Right cardiac atrium (tissue), 5 donors: ENCODE data around the gene ATP7B. TPM values are rescaled to one million over a fixed set of nuclear protein-coding genes. Genes with fewer than 3 reads are reported as not detected.

Experiments
- ATAC-seq, 2 donors: fragments of 200-7000 bp; cut with Tn5 transposase; one replicate each; pipeline versions ENCODE4 v1.8.0 to v1.9.1; 2020; ENCODE audit warnings: moderate library complexity in 2 of 2, mild to moderate bottlenecking in 1 of 2
- DNase-seq, 3 donors: peaks; one replicate each; pipeline ENCODE4 v3.0.0-alpha.2; 2020
- H3K27ac ChIP-seq: one replicate; pipeline ENCODE4 v1.5.1; 2013; ENCODE audit warnings: mild to moderate bottlenecking, low read length, control low read depth, moderate library complexity
- H3K27me3 ChIP-seq: one replicate; pipeline ENCODE4 v1.6.1; 2013; ENCODE audit not compliant: control insufficient read depth, insufficient read depth
- H3K4me1 ChIP-seq: one replicate; pipeline ENCODE4 v1.6.1; 2013; ENCODE audit warnings: low read length; ENCODE audit not compliant: control insufficient read depth, insufficient read depth
- H3K4me3 ChIP-seq: one replicate; pipeline ENCODE4 v1.5.1; 2013; ENCODE audit warnings: low read length, control low read depth
- H3K9me3 ChIP-seq: one replicate; pipeline ENCODE4 v1.6.1; 2013; ENCODE audit warnings: low read length; ENCODE audit not compliant: control insufficient read depth
- WGBS: extraction: QIAGEN DNeasy Blood & Tissue Kit; methylation state at CpG from one replicate; pipeline ENCODE4 v1.1.7; 2013; 5-methylcytosine and 5-hydroxymethylcytosine counted together
- intact Hi-C, 4 donors: fragments of 100-400 bp; cut with DNase I; formaldehyde crosslinking; loops; one replicate each; pipeline versions ENCODE4 v1.11.0 to v1.14.0; 2022 to 2023
- polyA plus RNA-seq: library from polyadenylated mRNA; stranded (reverse); fragments of 200-250 nt; gene quantifications from one replicate; pipeline ENCODE4 v1.2.3, GENCODE V29; 2013
- total RNA-seq, 4 donors: library from RNA; stranded (reverse); fragmentation: NEBNext Ultra II Directional; extraction: Animal tissue kit (Norgen Biotek cat#: 25700); gene quantifications; one replicate each; pipeline ENCODE4 v1.2.1, GENCODE V29; 2021
- donor health status: healthy with polysubstance abuse.
- donor health status: DM: no; HTN: yes; CAD: no.
- donor health status: DM: no; HTN: no; CAD: no.
- donor health status: DM: no; HTN: yes; CAD: no; lungs with severe emphysema.
- donor health status: DM: yes; HTN: yes; CAD: no.

The ATP7B gene
- total and polyA plus RNA-seq, 5 donors = 2.4 to 6.4 (median 5.5) TPM

GRCh38 chr13:51931606-51932005 is 79.6 kb downstream of the ATP7B start:
- Histone ChIP-seq H3K4me1 (no peaks in the 10 kb centered on the region), H3K9me3 (no peaks in the 10 kb centered on the region), H3K4me3 (no peak overlapping the region), H3K27me3 (no peaks in the 10 kb centered on the region), H3K27ac (no peak overlapping the region)
- no peak for DNase-seq
- WGBS = 96% methylated on average over 6 of the region's 6 CpGs
- ATAC-seq = no peak
- intact Hi-C loops = no loop called here

GRCh38 chr13:51929699-51930098 is 81.6 kb downstream of the ATP7B start:
- H3K9me3 ChIP-seq = no peaks in the 10 kb centered on the region
- no peak overlapping the region for H3K27ac ChIP-seq
- no peaks in the 10 kb centered on the region for H3K27me3 ChIP-seq
- WGBS = 80% methylated on average over 5 of the region's 5 CpGs
- DNase-seq (no peak), ATAC-seq (no peak)
- no peaks in the 10 kb centered on the region for H3K4me1 ChIP-seq
- no peak overlapping the region for H3K4me3 ChIP-seq
- intact Hi-C loops = no loop called here

DNA sequence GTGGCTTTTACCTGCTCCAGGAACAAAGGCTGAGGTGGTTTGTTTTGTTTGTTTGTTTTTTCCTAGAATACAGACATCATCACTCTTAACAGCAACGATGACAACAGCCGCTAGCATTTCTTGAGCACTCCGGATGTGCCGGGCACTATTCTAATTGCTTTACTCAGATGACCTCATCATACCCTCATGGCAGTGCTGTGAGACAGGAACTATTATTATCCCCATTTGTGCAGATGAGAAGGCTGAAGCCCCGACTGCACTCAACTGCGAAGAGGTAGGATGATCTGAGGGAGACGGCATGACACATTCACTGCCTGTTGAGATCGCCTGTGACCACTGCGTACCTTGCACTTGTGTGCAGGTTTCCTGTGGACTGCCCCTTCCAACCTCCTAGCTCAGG is 83.0 kb downstream of the ATP7B start:
- WGBS = 67% methylated on average over 9 of the region's 9 CpGs
- intact Hi-C loops = no loop called here
- H3K9me3 ChIP-seq = no peaks in the 10 kb centered on the region
- no peak overlapping the region for H3K4me3 ChIP-seq
- ATAC-seq = peak; percentile 38 to 71
- DNase-seq = no peak
- no peaks in the 10 kb centered on the region for H3K27me3 ChIP-seq
- no peak overlapping the region for H3K27ac ChIP-seq
- H3K4me1 ChIP-seq = no peaks in the 10 kb centered on the region

DNA sequence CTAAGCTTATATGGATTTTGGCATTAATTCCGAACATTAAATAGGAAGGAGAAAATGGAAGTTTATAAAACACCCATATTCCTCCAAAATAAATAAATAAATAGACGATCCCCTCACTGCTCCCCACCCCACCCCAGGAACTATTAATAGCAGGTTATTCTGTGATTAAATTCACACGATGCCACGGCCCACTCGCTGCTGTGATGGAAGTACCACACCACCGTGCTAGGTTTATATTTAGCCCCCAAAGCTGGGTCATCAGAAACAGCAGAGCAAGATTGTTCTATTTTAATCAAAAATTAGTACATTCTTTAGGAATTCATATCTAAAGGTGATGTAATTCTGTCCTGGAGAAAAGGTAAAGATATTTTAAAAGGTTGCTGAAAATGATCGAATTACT is 84.1 kb downstream of the ATP7B start:
- Histone ChIP-seq H3K4me3 (no peak overlapping the region), H3K27me3 (no peaks in the 10 kb centered on the region), H3K9me3 (no peaks in the 10 kb centered on the region), H3K4me1 (no peaks in the 10 kb centered on the region), H3K27ac (no peak overlapping the region)
- WGBS = 60% methylated on average over 7 of the region's 7 CpGs
- ATAC-seq (no peak), DNase-seq (no peak)
- intact Hi-C loops = no loop called here

GRCh38 chr13:51926528-51926885 is 84.7 kb downstream of the ATP7B start:
- DNase-seq = no peak
- ATAC-seq = no peak
- Histone ChIP-seq H3K27me3 (no peaks in the 10 kb centered on the region), H3K9me3 (no peaks in the 10 kb centered on the region), H3K4me3 (no peak overlapping the region), H3K4me1 (no peaks in the 10 kb centered on the region), H3K27ac (no peak overlapping the region)
- 91% methylated on average over 6 of the region's 6 CpGs for WGBS
- intact Hi-C loops = no loop called here

DNA sequence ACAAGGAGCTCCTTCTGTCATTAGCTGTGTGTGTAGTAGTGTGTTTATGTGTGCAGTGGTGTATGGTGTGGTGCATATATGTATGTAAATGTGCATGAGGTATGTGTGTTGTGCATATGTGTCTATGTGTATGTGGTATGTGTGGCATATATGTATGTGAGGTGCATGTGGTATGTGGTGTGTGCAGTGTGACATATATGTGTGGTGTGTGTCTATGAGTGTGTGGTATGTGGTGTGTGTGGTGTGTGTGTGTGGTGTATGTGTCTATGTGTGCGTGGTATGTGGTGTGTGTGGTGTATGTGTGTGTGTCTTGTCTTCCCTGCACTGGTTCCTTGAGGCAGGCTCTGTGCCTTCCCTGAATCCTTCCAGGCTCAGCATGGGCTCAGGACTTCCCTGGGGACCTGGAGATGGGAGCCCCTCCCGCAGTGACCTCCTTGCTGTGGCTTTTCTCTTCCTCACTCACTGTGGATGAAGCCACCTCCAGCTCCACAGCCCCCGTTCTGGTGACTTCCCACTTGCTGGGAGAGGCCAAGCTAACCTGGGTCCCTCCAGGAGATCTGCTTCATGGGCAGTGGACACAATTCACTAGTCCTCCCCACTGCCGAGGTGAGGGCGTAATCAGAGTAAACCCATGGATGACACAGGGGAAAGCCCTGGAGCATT is 85.3 kb downstream of the ATP7B start:
- DNase-seq = no peak
- ATAC-seq = no peak
- intact Hi-C loops = no loop called here
- Histone ChIP-seq H3K4me3 (no peak overlapping the region), H3K27me3 (no peaks in the 10 kb centered on the region), H3K27ac (no peak overlapping the region), H3K9me3 (no peaks in the 10 kb centered on the region), H3K4me1 (no peaks in the 10 kb centered on the region)
- 76% methylated on average over 5 of the region's 5 CpGs for WGBS

DNA sequence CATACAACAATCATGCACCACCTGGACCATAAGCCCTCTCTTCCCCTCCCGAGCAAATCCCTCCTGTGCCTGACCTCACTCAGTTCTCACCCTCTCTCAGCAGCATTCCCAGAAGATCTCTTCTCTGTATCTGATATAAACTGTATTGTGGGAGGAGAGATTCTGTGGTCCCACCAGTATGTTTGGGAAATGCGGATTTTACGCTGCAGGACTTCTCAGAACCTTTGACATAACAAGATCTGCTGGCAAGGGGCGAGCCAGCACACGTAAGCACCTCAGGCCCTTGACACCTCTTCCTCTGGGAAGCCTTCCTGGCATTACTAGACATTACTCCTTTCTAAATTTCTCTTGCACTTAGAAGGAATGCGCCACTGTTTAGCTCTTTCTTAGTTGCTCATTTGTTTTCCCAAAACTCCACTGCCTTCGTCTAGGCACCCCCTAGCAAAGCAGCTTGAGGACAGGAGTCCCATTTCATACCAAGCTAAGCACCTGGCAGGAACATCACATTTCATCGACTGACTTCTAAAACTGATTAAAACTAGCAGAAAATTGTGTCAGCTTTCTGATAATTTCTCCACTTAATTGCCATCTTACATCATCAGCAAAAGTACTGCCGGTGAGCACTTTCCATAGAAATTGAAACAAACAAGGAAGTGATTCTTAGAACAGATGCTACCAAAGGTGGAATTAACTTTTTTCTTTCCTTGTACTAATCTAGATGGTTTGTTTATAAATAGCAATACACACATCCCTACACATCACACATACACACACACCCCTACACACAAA is 86.3 kb downstream of the ATP7B start:
- intact Hi-C loops = no loop called here
- H3K4me1 ChIP-seq = no peaks in the 10 kb centered on the region
- 88% methylated on average over 9 of the region's 9 CpGs for WGBS
- no peak overlapping the region for H3K4me3 ChIP-seq
- ATAC-seq (no peak), DNase-seq (no peak)
- H3K27ac ChIP-seq = no peak overlapping the region
- no peaks in the 10 kb centered on the region for H3K9me3 ChIP-seq
- no peaks in the 10 kb centered on the region for H3K27me3 ChIP-seq

- 93% methylated on average over 3 of the region's 3 CpGs for WGBS
- no peak for ATAC-seq
- H3K4me1 ChIP-seq = no peaks in the 10 kb centered on the region
- no peaks in the 10 kb centered on the region for H3K27me3 ChIP-seq
- no peak overlapping the region for H3K27ac ChIP-seq
- no peak overlapping the region for H3K4me3 ChIP-seq
- no peak for DNase-seq
- intact Hi-C loops = no loop called here
- no peaks in the 10 kb centered on the region for H3K9me3 ChIP-seq
Observed at GRCh38 chr13:51923983-51924539, 87.2 kb downstream of the ATP7B start.

DNA sequence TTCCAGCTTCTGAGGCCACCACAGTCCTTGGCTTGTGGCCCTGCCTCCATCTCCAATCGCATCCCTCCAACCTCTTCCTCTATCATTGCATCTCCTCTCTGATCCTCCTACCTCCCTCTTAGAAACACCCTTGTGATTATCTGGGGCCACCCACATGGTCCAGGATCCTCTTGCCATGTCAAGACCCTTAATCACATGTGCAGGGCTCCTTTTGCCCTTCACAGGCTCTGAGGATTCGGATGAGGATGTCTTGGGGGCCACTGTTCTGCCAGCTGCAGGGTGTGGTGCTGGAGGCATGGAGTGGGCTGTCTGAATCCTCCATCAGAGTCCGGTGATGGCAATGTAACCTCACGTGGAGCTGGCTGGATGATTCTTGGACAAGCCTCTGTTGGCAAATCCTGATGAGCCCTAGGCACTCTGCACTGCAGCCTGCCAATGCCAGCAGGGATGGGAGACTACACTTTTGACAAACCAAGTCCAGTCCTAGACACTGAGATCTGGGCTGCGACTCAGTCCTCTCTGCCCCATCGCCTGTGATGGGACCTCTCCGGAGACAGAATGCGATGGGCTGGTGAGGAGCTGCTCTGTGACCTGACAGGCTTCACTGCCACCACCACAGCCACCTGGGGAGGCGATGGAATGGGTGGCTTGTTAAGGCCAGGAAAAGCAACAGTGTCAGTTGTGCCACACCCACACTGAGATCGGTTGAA is 88.3 kb downstream of the ATP7B start:
- ATAC-seq (no peak), DNase-seq (no peak)
- Histone ChIP-seq H3K4me1 (no peaks in the 10 kb centered on the region), H3K27me3 (no peaks in the 10 kb centered on the region), H3K4me3 (no peak overlapping the region), H3K9me3 (no peaks in the 10 kb centered on the region), H3K27ac (no peak overlapping the region)
- intact Hi-C loops = no loop called here
- WGBS = 94% methylated on average over 10 of the region's 10 CpGs

DNA sequence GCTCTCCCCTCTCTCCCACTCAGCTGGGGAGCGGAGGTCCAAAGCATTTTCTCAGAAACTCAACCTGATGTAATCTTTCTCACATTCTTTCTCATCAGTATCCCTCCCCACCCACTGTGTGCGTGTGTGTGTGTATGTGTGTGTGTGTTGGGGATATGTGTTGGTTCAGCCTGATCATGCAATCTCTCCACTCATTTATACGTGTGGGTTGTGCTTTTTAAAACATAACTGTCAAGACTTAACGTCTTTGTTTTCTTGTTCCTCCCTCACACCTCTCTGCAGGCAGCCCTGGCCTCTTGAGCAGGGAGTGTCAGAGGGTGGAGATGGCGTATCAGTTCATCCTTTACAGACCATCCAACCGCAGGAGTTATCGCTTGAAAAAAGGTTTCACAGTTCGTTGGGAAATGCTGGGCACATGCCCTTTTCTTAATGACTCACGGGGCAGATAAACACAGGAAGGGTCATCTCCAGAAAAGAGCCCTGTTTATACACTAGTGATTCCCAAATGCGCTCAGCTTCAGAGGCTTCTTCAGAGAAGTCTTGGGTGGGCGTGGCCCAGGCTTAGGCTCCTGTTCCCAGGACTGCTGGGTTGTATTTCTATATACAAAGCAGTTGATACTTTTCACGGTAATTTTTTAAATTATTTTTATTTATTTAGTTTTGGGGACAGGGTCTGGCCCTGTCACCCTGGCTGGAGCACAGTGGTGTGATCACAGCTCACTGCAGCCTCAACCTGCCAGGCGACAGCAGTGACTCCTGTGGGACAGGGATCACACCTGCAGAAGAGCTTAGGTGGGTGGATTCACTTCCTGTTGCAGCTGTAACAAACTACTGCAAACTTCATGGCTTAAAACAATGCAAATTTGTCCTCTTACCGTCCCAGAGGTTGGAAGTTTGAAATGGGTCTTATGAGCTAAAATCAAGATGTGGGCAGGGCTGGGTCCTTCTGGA is 89.2 kb downstream of the ATP7B start:
- intact Hi-C loops = no loop called here
- Histone ChIP-seq H3K4me1 (no peaks in the 10 kb centered on the region), H3K4me3 (no peak overlapping the region), H3K9me3 (no peaks in the 10 kb centered on the region), H3K27ac (no peak overlapping the region), H3K27me3 (no peaks in the 10 kb centered on the region)
- WGBS = 70% methylated on average over 14 of the region's 14 CpGs
- no peak for DNase-seq
- ATAC-seq = peak in 1 of 2 donors; percentile 37
